Gastrocnemius medialis (tissue), 4 donors: Measurements from ENCODE around the gene TMEM125.

Experiments used
- POLR2A ChIP-seq, 2 donors: fragments of 450-650 bp; IDR thresholded peaks; one replicate each; pipeline ENCODE4 v1.6.1; 2017; ENCODE audit warnings: antibody characterized with exemption in 2 of 2, mild to moderate bottlenecking in 2 of 2, moderate library complexity in 2 of 2
- TF ChIP-seq, protein P1 (sequence below), 5 experiments: fragments of 450-650 bp in 3 of 5; fragments of 200-600 bp in 2 of 5; sonication (generic) in 2 of 5; IDR thresholded peaks in 4 of 5; conservative IDR thresholded peaks in 1 of 5; 1 replicate in 4 of 5; 2 replicates in 1 of 5; pipeline ENCODE4 v1.5.1; 2016 to 2019; ENCODE audit warnings: antibody characterized with exemption in 5 of 5, mild to moderate bottlenecking in 3 of 5, moderate library complexity in 3 of 5

DNA sequence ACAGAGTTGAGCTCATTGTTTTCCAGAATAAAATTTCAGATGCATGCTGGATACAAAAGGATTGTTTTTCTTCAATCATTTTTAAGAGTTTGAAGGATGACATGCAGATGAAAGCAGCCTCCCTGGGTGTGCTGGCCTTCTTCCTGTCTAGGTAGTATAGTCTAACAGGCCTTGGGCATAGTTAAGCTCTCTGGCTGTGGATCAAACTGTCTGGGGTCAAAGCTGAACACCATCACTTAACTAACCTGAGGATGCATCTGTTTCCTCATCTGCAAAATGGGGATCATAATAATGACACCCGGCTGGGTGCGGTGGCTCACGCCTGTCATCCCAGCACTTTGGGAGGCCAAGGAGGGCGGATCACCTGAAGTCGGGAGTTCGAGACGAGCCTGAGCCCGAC lies 25.0 kb downstream of the TMEM125 start:
- TF ChIP-seq, protein P1, sequence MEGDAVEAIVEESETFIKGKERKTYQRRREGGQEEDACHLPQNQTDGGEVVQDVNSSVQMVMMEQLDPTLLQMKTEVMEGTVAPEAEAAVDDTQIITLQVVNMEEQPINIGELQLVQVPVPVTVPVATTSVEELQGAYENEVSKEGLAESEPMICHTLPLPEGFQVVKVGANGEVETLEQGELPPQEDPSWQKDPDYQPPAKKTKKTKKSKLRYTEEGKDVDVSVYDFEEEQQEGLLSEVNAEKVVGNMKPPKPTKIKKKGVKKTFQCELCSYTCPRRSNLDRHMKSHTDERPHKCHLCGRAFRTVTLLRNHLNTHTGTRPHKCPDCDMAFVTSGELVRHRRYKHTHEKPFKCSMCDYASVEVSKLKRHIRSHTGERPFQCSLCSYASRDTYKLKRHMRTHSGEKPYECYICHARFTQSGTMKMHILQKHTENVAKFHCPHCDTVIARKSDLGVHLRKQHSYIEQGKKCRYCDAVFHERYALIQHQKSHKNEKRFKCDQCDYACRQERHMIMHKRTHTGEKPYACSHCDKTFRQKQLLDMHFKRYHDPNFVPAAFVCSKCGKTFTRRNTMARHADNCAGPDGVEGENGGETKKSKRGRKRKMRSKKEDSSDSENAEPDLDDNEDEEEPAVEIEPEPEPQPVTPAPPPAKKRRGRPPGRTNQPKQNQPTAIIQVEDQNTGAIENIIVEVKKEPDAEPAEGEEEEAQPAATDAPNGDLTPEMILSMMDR (IDR thresholded peaks at IDR 0.05 in 4 of 5, conservative IDR thresholded peaks at IDR 0.05 in 1 of 5): no peak
- TF ChIP-seq POLR2A (IDR thresholded peaks at IDR 0.05): no peak
